ENCODE results near the gene TERB1.

GRCh38 chr16:66849021-66849420 lies 47.6 kb upstream of the TERB1 start:
- TF ChIP-seq CTCF (IDR thresholded peaks at IDR 0.05; ENCODE audit: poor library complexity), result no peak
- TF ChIP-seq EZH2 (IDR thresholded peaks at IDR 0.05; ENCODE audit: borderline replicate concordance), result no peak
- no peak for TF ChIP-seq EZH2phosphoT487 (IDR thresholded peaks at IDR 0.05; ENCODE audit: low read depth, severe bottlenecking, unreplicated experiment)

Measured in hepatocyte (in vitro differentiated cells).